ENCODE results near the gene SMPD1.
"Not testable (repeated sequence)": the region's sequence is repeated elsewhere in the genome, so short reads cannot be mapped to it uniquely, and the experiment has no call there.

The SMPD1 gene

GRCh38 chr11:6390718-6391469 lies 620 bp downstream of the SMPD1 start:
- DNase-seq = no peak

- DNase-seq = no peak
Observed at GRCh38 chr11:6391537-6392134, 1.4 kb downstream of the SMPD1 start.

GRCh38 chr11:6392251-6392650 lies 2.0 kb downstream of the SMPD1 start:
- DNase-seq = not testable (repeated sequence)

- DNase-seq = peak; percentile 21
Observed at GRCh38 chr11:6393989-6394670, 3.9 kb downstream of the SMPD1 start.

- DNase-seq = no peak
Observed at GRCh38 chr11:6395470-6396060, 5.3 kb downstream of the SMPD1 start.

- DNase-seq = peak; percentile 34
Observed at GRCh38 chr11:6397156-6397555, 6.9 kb downstream of the SMPD1 start.

- no peak for DNase-seq
Observed at GRCh38 chr11:6397636-6398035, 7.4 kb downstream of the SMPD1 start.

- DNase-seq = no peak
Observed at GRCh38 chr11:6400431-6401345, 10.4 kb downstream of the SMPD1 start.

- no peak for DNase-seq
Observed at GRCh38 chr11:6401464-6401863, 11.2 kb downstream of the SMPD1 start.

- no peak for DNase-seq
Observed at GRCh38 chr11:6402061-6402470, 11.8 kb downstream of the SMPD1 start.

- DNase-seq = no peak
Observed at GRCh38 chr11:6402561-6402981, 12.3 kb downstream of the SMPD1 start.

GRCh38 chr11:6403539-6403938 lies 13.3 kb downstream of the SMPD1 start:
- no peak for DNase-seq

- peak; percentile 35 for DNase-seq
Observed at GRCh38 chr11:6404342-6405051, 14.2 kb downstream of the SMPD1 start.

- no peak for DNase-seq
Observed at GRCh38 chr11:6405052-6405667, 14.9 kb downstream of the SMPD1 start.

GRCh38 chr11:6405846-6406245 lies 15.6 kb downstream of the SMPD1 start:
- DNase-seq = peak; percentile 32

GRCh38 chr11:6406370-6406769 lies 16.1 kb downstream of the SMPD1 start:
- no peak for DNase-seq

- DNase-seq = no peak
Observed at GRCh38 chr11:6410695-6411430, 20.6 kb downstream of the SMPD1 start.

- DNase-seq = no peak
Observed at GRCh38 chr11:6411594-6412031, 21.3 kb downstream of the SMPD1 start.

GRCh38 chr11:6413791-6414201 lies 23.5 kb downstream of the SMPD1 start:
- no peak for DNase-seq

- DNase-seq = no peak
Observed at GRCh38 chr11:6414874-6415328, 24.6 kb downstream of the SMPD1 start.

All from NCI-H1694 (cell line).